Endodermal cell (in vitro differentiated cells): ENCODE results near the gene PRR23B. TPM values are rescaled to one million over a fixed set of nuclear protein-coding genes. Genes with fewer than 3 reads are reported as not detected.

Experiments
- DNase-seq: peaks from one replicate; pipeline ENCODE4 v3.0.0-alpha.2; 2017
- H3K27ac ChIP-seq: 2 replicates; pipeline ENCODE4 v1.5.1; 2013; ENCODE audit warnings: mild to moderate bottlenecking, low read depth, low read length, moderate library complexity
- H3K27me3 ChIP-seq: 2 replicates; pipeline ENCODE4 v1.6.1; 2013; ENCODE audit warnings: mild to moderate bottlenecking, low read length, moderate library complexity; ENCODE audit not compliant: insufficient read depth, control insufficient read depth, poor library complexity, severe bottlenecking
- H3K36me3 ChIP-seq: 2 replicates; pipeline ENCODE4 v1.7.0; 2013; ENCODE audit warnings: mild to moderate bottlenecking, low read length, moderate library complexity; ENCODE audit not compliant: control insufficient read depth, insufficient read depth
- H3K4me1 ChIP-seq: one replicate; pipeline ENCODE4 v1.7.0; 2013; ENCODE audit warnings: low read length; ENCODE audit not compliant: control insufficient read depth, insufficient read depth
- H3K4me3 ChIP-seq: 2 replicates; pipeline ENCODE4 v1.5.1; 2013; ENCODE audit warnings: mild to moderate bottlenecking, low read length, moderate library complexity
- H3K9ac ChIP-seq: 2 replicates; pipeline ENCODE4 v1.6.1; 2013; ENCODE audit warnings: mild to moderate bottlenecking, low read length, moderate library complexity; ENCODE audit not compliant: poor library complexity, severe bottlenecking; ENCODE audit errors: extremely low read depth
- H3K9me3 ChIP-seq: 2 replicates; pipeline ENCODE4 v1.6.1; 2013; ENCODE audit warnings: mild to moderate bottlenecking, low read length, moderate library complexity; ENCODE audit not compliant: control insufficient read depth
- H3K27ac Mint-ChIP-seq: 2 replicates; pipeline ENCODE4 v1.8.0; 2020; ENCODE audit warnings: mixed read lengths
- H3K27me3 Mint-ChIP-seq: 2 replicates; pipeline ENCODE4 v1.8.0; 2021; ENCODE audit warnings: mild to moderate bottlenecking, mixed read lengths; ENCODE audit not compliant: insufficient read depth
- H3K36me3 Mint-ChIP-seq: 2 replicates; pipeline ENCODE4 v1.8.0; 2020; ENCODE audit warnings: low read depth, mixed read lengths
- H3K4me1 Mint-ChIP-seq: 2 replicates; pipeline ENCODE4 v1.8.0; 2020; ENCODE audit warnings: mixed read lengths
- H3K4me3 Mint-ChIP-seq: 2 replicates; pipeline ENCODE4 v1.8.0; 2020; ENCODE audit warnings: mild to moderate bottlenecking, moderate library complexity, mixed read lengths
- H3K9me3 Mint-ChIP-seq: 2 replicates; pipeline ENCODE4 v1.8.0; 2020; ENCODE audit warnings: mild to moderate bottlenecking, mixed read lengths
- WGBS, 2 experiments: methylation state at CpG; one replicate each; pipeline versions ENCODE4 v1.1.5 to v1.1.7; 2013; ENCODE audit warnings: missing lambda C conversion rate in 2 of 2, mixed read lengths in 1 of 2; ENCODE audit not compliant: insufficient coverage in 1 of 2, insufficient read length in 1 of 2; 5-methylcytosine and 5-hydroxymethylcytosine counted together
- total RNA-seq, 2 donors: library from RNA; stranded (reverse); fragmentation: NEBNext Ultra II Directional in 1 of 2; extraction: Animal tissue kit (Norgen Biotek cat#: 25700) in 1 of 2; gene quantifications; 2 replicates in 1 of 2; 3 replicates in 1 of 2; pipeline ENCODE4 v1.2.1, GENCODE V29; 2021
- TF ChIP-seq, protein P1 (sequence below): fragments of 200-600 bp; sonication (generic); conservative IDR thresholded peaks from 2 replicates; pipeline ENCODE4 v1.5.0; 2021; ENCODE audit warnings: antibody characterized with exemption, mild to moderate bottlenecking

PRR23B gene
- total RNA-seq, 2 donors from 2014 or later: not detected

DNA sequence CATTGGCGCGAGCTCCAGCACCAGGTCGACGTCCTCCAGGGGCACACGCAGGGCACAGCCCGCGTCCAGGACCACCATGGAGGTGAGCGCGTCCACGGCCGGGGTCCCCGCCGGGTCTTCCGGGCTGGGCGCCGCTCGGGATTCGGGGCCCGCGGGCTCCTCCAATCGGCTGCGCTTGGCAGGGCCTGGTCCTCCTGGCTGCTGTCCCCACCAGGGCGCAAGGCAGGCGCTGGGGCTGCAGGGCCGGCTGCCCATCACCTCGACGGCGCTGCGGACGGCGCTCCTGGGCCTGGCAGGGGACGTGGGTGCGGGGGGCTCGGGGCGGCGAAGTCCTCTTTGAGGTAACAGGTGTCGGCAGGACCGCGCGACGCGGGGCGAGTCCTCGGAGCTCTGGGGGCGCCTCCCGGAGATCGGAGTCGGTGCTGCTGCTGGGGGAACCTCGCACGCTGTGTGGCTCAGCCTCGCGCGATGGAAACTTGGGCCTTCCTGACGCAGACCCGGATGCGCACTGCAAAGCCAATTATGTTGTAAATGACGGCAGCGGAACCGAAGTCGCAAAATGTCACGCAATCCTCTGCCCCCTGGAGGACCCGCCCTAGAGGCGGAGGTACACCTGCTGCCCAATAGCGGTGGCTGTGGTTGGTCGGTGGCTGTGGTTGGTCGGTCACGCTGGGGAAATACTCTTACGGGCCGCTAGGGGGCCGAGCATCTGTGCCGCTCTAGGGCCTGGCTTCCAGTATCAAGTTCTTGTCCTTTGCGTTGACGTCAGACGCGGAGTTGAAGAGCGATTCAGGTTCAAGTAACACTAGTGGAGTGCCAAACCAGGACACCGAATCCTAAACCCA is 23.9 kb upstream of the PRR23B start, which contains the start of gene PRR23C:
Gene PRR23C (minus strand): TSS at position 527 of the 845 bp plus-strand sequence. CDS start 272 bp downstream, at position 255.
- H3K4me1 Mint-ChIP-seq: no peaks in the 10 kb centered on the region
- H3K4me3 Mint-ChIP-seq: no peak within 1 kb of the TSS
- peak; percentile 56 for DNase-seq
- no peak within 1 kb of the TSS for H3K9ac ChIP-seq
- H3K4me3 ChIP-seq: no peak within 1 kb of the TSS
- 95% methylated on average over 57 to 77 of the region's 77 CpGs for whole genome bisulfite sequencing, 2 experiments
- no peaks in the 10 kb centered on the region for H3K4me1 ChIP-seq
- no peaks in the 10 kb centered on the region for H3K27me3 ChIP-seq
- peaks cover 21% of the 10 kb centered on the region for H3K9me3 Mint-ChIP-seq
- peaks cover 3% of the 10 kb centered on the region for H3K36me3 Mint-ChIP-seq
- TF ChIP-seq, protein P1, sequence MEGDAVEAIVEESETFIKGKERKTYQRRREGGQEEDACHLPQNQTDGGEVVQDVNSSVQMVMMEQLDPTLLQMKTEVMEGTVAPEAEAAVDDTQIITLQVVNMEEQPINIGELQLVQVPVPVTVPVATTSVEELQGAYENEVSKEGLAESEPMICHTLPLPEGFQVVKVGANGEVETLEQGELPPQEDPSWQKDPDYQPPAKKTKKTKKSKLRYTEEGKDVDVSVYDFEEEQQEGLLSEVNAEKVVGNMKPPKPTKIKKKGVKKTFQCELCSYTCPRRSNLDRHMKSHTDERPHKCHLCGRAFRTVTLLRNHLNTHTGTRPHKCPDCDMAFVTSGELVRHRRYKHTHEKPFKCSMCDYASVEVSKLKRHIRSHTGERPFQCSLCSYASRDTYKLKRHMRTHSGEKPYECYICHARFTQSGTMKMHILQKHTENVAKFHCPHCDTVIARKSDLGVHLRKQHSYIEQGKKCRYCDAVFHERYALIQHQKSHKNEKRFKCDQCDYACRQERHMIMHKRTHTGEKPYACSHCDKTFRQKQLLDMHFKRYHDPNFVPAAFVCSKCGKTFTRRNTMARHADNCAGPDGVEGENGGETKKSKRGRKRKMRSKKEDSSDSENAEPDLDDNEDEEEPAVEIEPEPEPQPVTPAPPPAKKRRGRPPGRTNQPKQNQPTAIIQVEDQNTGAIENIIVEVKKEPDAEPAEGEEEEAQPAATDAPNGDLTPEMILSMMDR: peak; percentile 19
- no peak within 1 kb of the TSS for H3K27ac ChIP-seq
- no peaks in the 10 kb centered on the region for H3K27me3 Mint-ChIP-seq
- H3K27ac Mint-ChIP-seq: no peak within 1 kb of the TSS
- H3K9me3 ChIP-seq: no peaks in the 10 kb centered on the region
- H3K36me3 ChIP-seq: no peaks in the 10 kb centered on the region

DNA sequence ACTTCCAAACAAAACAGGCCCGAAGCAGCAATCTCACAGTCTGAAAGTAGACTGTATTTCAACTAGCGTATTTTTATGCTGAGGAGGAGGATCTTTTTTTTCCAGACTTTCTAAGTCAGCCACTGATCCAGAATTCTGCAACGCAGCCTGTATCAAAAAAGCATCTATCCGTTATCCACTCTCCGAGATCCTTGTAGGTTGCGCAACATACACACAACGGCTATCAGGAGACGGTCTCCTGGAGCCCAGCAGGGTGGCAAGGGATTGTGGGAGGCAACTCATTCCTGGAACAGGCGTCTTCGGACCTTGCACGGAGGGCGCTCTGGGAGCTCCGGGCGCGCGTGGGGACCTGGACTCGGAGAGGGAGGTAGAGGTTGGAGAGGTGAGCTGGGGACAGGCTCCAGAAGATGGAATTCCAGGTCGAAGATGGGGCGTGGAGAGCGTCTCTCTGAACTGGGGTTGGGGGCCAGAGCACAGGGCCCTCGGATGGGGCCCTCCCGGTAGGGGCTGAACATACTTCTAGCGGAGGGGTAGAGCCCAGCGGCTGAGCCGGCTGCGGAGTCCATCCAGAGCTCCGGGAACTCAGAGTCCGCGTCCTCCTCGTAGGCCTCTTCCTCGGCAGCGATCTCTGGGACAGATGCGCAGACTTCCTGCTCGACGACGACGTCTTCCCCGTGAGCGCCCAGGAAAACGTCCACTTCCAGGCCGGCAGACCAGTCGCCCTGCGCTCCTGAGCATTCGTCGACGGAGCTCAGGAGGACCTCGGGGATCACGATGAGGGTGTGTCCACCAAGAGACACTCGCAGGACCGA is 23.0 kb upstream of the PRR23B start:
- Histone ChIP-seq H3K36me3 (no peaks in the 10 kb centered on the region), H3K9ac (no peak overlapping the region), H3K4me1 (no peaks in the 10 kb centered on the region), H3K9me3 (no peaks in the 10 kb centered on the region), H3K27me3 (no peaks in the 10 kb centered on the region), H3K27ac (no peak overlapping the region), H3K4me3 (no peak overlapping the region)
- H3K27me3 Mint-ChIP-seq: no peaks in the 10 kb centered on the region
- TF ChIP-seq, protein P1: no peak
- DNase-seq: no peak
- no peak overlapping the region for H3K4me3 Mint-ChIP-seq
- H3K36me3 Mint-ChIP-seq: peaks cover 3% of the 10 kb centered on the region
- no peaks in the 10 kb centered on the region for H3K4me1 Mint-ChIP-seq
- peaks cover 21% of the 10 kb centered on the region for H3K9me3 Mint-ChIP-seq
- no peak overlapping the region for H3K27ac Mint-ChIP-seq
- WGBS, 2 experiments: 97% methylated on average over 34 to 50 of the region's 50 CpGs

DNA sequence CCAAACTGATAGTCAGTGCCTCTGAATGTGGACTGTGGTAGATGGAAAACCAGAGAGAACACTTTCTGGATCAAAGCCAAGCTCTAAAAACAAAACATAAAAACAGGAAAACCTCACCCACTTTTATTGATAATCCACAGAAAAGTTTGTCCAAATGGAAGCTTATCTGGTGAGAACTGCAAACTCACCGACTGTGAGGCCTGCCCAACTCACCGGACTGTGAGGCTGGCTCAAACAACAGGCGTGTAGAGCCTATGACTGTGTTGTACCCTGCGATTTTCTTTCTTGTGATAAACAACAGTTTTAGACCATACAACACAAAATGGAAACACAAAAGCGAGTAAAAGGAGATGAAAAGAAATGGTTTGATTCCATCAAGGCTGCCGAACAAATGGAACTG is 16.8 kb upstream of the PRR23B start:
- Histone ChIP-seq H3K4me1 (no peaks in the 10 kb centered on the region), H3K9ac (no peak overlapping the region), H3K27ac (no peak overlapping the region), H3K36me3 (no peaks in the 10 kb centered on the region), H3K27me3 (no peaks in the 10 kb centered on the region), H3K9me3 (no peaks in the 10 kb centered on the region), H3K4me3 (no peak overlapping the region)
- WGBS, 2 experiments: 87 to 90% methylated on average over 5 to 6 of the region's 6 CpGs
- TF ChIP-seq, protein P1: no peak
- no peaks in the 10 kb centered on the region for H3K4me1 Mint-ChIP-seq
- peaks cover 2% of the 10 kb centered on the region for H3K27me3 Mint-ChIP-seq
- no peak overlapping the region for H3K27ac Mint-ChIP-seq
- DNase-seq: no peak
- H3K4me3 Mint-ChIP-seq: no peak overlapping the region
- H3K36me3 Mint-ChIP-seq: no peaks in the 10 kb centered on the region
- H3K9me3 Mint-ChIP-seq: no peaks in the 10 kb centered on the region
